Globus pallidus (tissue), 1 donor: ENCODE data around the gene RPSA.
"Not testable (repeated sequence)": the region's sequence is repeated elsewhere in the genome, so short reads cannot be mapped to it uniquely, and the experiment has no call there.

Source experiments
- DNase-seq: peaks from one replicate; pipeline ENCODE4 v3.0.0-alpha.2; 2015; ENCODE audit warnings: low spot score

RPSA gene

DNA sequence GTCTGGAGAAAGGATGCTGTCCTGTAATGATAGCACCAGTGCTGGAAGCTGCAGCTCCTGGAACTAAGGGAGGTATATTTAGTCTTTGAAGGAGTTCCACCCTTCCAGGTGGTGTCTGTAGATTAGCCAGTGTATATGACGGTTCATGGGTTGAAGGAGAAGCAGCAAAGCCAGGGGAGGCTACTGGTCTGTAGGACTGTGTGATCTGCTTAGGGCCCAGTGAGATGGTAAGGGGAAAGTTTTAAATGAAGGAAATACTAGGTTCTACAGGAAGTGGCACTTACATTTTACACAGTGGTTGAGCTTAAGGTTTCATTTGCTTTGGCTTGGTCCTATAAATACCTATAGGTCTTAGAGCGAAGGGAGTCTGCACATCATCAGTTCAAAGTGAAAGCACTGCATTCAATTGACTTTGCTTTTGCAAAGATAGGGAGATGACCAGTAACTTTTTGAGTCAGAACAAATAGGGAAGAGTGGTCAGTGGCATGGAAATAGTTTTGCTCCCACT lies 17.7 kb upstream of the RPSA start:
- no peak for DNase-seq

- DNase-seq: no peak
These were observed 16.3 kb upstream of the RPSA start for GRCh38 chr3:39390181-39390580.

GRCh38 chr3:39396690-39397089 lies 9.8 kb upstream of the RPSA start:
- no peak for DNase-seq

DNA sequence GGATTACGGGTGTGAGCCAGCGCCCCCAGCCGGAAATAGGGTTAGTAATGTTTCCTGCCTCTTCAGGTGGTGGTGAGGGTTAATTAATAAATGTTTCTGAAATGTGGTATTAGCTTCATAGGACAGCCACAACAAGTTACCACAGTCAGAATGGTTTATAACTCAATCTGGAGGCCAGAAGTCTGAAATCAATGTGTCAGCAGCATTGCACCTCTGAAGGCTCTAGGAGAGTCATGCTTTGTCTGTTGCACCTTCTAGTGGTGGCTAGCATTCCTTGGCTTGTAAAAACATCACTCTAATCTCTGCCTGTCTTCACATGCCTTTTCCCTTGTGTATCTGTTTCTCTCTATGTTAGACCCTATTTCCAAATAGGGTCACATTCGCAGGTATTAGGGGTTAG lies 7.8 kb upstream of the RPSA start:
- no peak for DNase-seq

DNA sequence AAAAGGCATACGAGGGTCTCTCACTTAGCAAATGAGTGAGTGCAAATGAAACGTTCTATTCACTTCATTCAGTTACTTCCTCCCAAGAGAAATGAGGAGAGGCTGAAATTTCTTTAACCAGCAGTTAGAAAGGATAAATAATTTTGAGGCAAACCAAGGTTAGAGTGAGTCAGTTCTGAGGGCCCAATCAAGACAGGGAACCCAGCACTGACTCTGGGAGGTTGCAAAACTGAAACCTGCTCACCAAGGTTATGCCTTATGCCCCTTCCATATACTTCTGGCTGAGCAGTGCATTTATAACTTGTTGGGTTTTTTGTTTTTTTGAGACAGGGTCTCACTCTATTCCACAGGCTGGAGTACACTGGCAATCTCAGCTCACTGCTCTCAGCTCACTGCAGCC lies 4.5 kb upstream of the RPSA start:
- no peak for DNase-seq

DNA sequence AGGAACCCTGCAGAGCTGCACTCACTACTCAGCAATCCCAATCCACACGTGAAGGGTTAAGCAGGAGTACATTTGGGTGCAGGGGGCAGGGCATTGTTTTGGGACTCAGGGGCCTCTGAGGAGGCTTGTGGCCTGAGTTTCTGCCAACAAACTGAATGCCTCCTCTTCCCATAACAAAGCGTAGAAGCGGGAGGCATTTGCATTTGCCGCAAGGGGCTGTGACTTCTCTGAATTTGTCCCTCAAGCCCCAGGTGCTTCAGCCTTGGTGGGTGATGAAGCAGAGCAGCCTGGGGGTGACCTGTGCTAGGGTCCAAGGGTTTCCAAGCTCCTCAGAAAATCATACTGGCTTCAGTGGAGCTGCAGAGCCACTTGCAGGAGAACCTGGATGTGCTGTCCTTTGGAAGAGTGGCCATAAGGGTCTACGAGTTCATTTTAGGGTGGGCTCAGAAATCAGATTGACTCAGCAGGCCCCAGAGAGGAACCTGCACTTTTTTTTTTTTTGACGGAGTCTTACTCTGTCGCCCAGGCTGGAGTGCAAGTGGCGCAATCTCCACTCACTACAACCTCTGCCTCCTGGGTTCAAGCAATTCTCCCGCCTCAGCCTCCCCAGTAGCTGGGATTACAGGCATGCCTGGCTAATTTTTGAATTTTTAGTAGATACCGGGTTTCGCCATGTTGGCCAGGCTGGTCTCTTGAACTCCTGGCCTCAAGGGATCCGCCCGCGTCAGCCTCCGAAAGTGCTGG lies 1.4 kb upstream of the RPSA start:
- no peak for DNase-seq

GRCh38 chr3:39405687-39406367 lies 693 bp upstream of the RPSA start:
- no peak for DNase-seq

DNA sequence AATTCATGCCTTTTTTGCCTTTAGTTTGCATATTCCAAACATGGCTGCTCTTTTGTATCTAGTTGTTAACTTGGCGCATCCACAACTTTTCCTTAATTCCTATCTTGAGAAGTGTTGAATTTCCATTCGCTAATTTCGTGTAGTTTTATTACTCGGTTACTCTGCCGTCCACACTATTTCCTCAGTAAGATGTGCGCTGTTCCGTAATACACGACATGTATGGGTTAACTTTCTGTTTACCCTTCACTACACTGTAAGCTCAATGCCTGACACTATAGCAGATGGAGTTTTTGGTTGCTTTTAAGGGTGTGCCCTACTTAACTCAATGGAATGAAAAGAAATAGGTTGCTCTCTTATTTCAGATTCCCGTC lies 724 bp downstream of the RPSA start:
- DNase-seq: no peak

DNA sequence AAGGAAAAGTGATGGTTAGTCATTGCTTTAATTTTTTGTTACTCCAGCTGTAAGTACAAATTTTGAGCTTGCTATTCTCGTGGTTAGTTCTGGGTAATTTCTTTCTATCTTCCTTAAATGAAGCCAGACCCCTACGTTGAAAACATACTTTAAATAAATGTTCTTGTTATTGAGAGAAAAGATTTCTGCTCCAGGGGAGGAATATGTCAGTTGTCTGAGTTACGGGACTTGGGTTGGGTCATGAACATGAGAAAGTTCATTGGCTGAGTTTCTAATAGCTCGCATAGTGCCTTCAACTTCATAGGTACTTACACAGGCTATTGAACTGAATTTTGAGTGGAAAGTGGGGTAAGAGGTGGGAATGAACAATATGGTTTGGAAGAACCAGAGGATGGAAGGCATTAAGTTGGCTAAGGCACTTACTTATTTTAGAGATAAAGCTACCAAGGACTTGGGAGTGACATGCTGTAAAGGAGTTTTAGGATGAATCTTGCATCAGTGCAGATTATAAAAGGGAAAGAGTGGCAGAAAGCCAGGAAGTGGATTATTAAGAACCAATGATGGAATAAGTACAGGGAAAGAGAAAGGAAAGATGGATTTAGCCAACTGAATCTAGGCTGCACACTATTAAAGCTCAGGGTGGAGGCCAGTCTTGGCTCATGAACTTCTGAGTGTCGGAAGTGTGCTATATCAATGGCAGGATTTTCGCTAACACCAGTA lies 1.4 kb downstream of the RPSA start:
- no peak for DNase-seq

GRCh38 chr3:39408493-39409372 lies 2.2 kb downstream of the RPSA start:
- DNase-seq: no peak

- DNase-seq: no peak
These were observed 3.1 kb downstream of the RPSA start for GRCh38 chr3:39409514-39410136.

- DNase-seq: no peak
These were observed 4.4 kb downstream of the RPSA start for GRCh38 chr3:39410893-39411292.

DNA sequence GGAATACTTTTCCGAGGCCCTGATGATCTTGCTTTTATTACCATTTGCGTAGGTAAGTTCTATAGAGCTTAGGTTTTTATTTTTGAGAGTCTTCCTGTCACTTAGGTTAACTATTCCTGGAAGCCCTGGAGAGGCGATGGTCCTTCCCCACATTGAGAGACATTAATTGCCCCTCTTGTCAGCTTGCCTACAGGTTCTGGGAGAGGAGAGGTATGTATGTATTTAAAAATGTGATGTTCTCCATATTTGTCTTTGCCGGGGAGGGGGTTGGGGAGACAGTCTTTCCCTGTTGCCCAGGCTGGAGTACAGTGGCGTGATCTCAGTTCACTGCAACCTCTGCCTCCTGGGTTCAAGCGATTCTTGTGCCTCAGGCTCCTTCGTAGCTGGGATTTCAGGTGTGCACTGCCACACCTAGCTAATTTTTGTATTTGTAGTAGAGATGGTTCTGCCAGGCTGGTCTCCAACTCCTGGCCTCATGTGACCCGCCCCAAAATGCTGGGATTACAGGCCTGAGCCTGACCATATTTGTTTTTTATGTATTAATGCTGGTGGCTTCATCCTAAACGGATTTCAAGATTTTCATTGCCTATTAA lies 6.2 kb downstream of the RPSA start:
- no peak for DNase-seq

- DNase-seq: no peak
These were observed 7.3 kb downstream of the RPSA start for GRCh38 chr3:39413691-39414420.

DNA sequence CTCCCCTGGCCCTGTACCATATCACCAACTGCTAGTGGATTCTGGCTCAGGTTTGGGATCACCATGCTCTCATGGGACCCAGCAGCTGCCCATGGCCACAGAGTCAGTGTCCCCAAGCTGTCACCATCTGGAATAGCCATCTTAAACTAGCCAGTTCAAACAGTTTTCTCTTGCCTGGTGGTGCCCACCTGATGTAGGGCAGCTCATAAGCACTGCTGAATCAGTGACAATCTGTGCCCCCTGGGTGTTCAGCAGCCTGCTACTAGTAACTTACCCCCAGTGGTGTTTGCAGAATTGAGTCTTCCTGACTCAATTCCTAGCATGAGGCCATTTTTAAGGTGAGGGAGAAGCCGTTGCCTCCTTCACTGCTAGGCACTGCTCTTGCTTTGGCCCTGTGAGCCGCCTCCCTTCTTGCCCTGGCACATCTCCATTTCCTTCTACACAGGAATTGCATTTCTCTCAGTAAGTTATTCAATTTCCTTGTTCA lies 7.9 kb downstream of the RPSA start:
- DNase-seq: no peak

GRCh38 chr3:39415302-39415701 lies 8.8 kb downstream of the RPSA start:
- not testable (repeated sequence) for DNase-seq

GRCh38 chr3:39415983-39416382 lies 9.5 kb downstream of the RPSA start:
- DNase-seq: no peak

DNA sequence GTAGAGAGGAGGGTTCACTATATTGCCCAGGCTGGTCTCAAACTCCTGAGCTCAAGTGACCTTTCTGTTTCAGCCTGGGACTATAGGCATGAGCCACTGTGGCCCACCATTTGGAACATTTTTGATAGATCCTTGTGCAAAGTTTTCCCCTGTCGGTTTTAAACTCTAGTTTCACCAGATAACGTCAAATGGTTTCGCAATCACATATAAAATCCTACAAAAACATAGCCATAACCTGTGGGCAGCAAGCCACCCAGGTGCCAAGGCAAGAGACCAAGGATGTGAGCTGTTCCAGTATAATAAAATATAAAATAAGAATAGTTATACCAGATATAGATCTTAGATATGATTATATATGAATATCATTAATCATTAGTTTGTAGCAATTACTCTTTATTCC lies 10.5 kb downstream of the RPSA start:
- not testable (repeated sequence) for DNase-seq

- DNase-seq: not testable (repeated sequence)
These were observed 12.2 kb downstream of the RPSA start for GRCh38 chr3:39418556-39419225.
